Colon (tissue), 2 donors: ENCODE results near the gene AKR1D1.
"Not testable (repeated sequence)": the region's sequence is repeated elsewhere in the genome, so short reads cannot be mapped to it uniquely, and the experiment has no call there.

Experiments used
- FAIRE-seq: peaks from 2 replicates; lab custom pipeline; 2012; peaks lifted over from hg19 to GRCh38; lab: Jason Lieb, UNC
- donor health status: control.
- donor health status: control.

Gene AKR1D1

DNA sequence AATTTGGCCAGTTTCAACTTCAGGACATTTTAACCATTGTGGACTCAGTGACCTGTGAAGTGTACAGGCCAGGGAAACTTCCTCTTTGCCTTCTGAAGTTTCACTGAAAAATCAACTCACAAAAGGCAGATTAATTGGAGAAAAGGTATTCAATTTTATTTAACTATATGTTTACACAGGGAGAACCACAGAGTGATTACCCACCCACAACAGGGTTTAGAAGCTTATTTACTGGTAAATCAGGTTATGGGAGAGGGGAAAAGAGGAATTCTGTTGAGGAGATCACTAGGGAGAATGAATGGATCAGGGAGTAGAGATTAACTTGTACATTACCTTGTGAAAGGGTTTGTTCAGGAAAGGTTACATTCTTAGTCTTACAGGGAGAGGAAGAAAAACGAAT, 1.7 kb upstream of the AKR1D1 start:
- no peak for FAIRE-seq

- no peak for FAIRE-seq
These were observed 909 bp upstream of the AKR1D1 start for GRCh38 chr7:138075350-138075749.

- FAIRE-seq, result not testable (repeated sequence)
These were observed 473 bp upstream of the AKR1D1 start for GRCh38 chr7:138075786-138076185.

GRCh38 chr7:138077809-138078208, 1.6 kb downstream of the AKR1D1 start:
- no peak for FAIRE-seq

GRCh38 chr7:138079137-138079536, 2.9 kb downstream of the AKR1D1 start:
- FAIRE-seq, result no peak

DNA sequence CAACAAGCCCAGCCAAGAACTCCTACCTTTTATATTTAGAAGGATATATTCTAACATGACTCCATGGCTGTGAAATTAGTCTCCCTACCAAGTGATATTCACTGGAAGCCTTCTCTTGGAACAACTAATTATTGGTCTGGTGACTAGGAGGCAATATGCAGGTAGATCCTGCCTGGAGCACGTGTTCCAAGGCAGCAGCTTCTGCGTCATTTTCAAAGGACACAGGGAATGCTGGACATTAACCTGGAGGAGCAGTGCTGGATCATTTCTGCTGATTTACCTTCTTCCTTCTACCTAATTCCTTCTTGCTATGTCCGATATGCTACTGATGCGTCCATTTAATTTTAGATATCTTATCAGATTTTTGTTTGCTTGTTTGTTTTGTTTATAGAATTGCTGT, 5.6 kb downstream of the AKR1D1 start:
- FAIRE-seq, result no peak

GRCh38 chr7:138083859-138084258, 7.6 kb downstream of the AKR1D1 start:
- FAIRE-seq, result no peak

DNA sequence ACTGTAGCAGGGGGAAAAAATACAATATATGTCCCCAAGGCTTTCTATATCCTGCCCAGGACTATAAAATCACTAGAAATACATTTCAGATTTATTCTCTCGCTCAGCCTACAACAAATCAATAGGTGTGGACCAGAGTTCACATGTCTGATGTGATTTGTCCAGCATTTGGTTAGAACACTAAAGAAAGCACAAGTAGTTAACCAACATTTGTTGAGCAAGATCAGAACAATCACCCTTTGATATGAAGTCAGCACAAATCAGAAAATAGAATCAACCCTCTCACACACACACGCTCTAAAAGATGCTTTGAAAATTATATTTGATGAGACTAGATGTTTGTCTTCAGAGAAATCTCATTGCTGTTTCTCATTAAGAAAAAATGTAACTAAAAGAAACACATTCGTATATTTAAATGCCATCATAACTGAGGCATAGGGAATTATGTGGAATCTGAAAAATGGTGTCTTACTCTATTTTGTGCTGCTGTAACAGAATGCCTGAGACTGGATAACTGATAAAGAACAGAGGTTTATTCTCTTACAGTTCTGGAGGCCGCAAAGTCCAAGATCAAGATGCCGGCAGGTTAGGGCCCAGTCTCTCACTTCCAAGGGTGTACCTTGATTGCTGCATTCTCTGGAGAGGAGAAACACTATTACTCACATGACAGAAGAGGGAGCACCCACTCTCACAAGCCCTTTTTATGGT, 10.5 kb downstream of the AKR1D1 start:
- FAIRE-seq, result no peak

DNA sequence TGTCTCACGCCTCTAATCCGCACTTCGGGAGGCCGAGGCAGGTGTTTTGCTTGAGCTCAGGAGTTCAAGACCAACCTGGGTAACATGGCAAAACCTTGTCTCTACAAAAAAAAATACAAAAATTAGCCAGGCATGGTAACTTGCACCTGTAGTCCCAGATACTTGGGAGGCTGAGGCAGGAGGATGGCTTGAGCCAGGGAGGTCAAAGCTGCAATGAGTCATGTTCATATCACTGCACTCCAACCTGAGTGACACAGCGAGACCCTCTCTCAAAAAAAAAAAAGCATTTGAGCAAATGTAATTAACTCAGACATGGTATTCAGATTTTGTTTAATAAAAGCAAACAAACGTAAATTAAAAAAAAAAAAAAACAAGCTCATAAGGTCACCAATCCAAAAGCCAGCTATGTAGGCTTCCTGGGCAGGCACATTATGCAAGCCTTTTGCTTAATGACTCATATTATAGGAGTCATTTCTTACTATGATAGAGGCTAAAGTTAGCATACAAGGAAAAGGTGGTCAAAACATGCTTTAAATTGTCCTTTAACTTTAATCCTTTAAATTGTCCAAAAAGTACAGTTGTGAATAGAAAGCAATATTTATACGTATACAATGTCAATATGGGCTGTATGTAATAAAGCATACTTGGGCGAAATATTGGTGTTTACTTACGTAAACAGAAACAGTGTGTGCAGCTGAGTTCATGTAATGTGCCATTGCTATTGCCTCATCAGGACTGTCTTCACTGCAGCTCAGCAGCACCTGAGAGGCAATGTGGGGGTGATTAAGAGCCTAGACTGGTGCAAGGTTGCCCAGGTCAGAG, 13.0 kb downstream of the AKR1D1 start:
- FAIRE-seq, result no peak

DNA sequence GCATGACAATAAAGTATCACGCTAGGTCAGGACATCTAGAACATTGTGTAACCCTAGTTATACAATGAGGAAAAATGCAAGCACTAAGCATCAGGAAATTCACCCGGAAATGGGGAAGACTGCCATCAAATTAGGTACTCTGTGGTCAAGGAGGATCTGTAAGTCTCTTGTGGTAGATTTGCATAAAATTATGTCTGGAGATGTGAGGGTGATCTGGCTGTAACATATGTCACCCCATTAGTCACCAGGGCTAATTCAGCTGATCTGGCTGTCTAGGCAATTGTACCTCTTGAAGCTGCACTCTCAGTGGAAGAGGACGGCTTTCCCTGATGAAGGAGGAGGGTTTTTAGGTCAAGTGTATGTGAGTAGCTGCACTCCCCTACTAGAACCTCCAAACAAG, 14.8 kb downstream of the AKR1D1 start:
- FAIRE-seq, result no peak

- FAIRE-seq, result not testable (repeated sequence)
These were observed 15.6 kb downstream of the AKR1D1 start for GRCh38 chr7:138091840-138092239.

- FAIRE-seq, result no peak
These were observed 16.3 kb downstream of the AKR1D1 start for GRCh38 chr7:138092486-138093028.

GRCh38 chr7:138095972-138096935, 20.0 kb downstream of the AKR1D1 start:
- no peak for FAIRE-seq

DNA sequence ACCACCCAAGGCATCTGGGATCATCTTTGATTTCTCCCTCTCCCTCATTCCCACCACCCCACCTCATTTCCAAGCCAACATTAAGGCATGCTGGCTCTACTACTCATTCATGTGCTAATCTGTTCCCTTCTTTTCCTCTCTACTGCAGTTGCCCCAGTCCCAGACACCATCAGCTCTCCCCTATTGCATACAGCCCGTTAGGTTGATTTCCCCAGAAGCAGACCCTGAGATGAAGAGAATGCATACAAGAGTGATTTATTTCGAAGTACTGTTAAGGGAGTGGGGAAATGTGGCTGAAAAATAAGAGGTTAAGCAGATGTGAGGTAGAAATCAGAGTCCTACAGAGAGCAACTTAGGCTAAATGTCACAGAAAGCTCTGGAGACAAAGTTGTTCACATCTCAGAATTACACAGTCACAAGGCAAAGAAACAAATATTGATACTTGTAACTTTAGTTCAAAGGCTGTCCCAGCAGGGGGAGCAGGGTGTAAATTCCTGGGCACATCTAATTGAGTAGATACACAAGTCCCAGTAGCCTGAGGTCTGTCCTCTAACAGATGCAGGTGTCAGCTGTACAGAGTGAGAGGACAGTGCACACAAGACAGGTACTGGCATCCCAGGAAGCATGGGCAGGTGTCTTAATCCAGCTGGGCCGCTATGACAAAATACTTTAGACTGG, 20.9 kb downstream of the AKR1D1 start:
- no peak for FAIRE-seq

DNA sequence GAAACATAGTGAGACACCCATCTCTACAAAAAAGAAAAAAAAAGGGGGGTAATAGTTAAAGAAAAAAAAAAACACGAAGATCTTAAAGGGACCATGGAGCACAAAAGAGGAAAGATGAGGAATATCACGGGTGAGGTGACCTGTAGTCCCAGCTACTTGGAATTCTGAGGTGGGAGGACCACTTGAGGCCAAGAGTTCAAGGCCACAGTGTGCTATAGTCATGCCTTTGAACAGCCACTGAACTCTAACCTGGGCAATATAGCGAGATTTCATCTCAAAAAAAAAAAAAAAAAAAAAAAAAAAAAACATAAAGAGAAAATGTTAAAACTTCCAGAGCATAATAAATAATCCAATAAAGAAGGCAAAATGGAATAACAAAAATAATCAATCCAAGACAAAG, 23.6 kb downstream of the AKR1D1 start:
- FAIRE-seq, result no peak

DNA sequence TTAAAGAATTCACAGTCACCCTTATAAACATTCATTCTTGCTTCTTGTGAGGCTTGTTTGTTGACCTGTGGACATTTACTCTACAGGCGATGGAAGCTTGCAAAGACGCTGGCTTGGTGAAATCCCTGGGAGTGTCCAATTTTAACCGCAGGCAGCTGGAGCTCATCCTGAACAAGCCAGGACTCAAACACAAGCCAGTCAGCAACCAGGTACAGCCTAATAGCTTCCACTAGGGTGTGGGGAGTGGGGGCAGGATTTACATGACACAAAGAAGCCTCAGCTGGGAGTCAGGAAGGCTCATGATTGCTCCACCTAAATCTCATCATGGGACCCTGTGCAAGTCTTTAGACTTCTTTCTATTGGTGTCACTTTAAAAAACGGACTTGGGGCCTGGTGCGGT, 29.0 kb downstream of the AKR1D1 start:
- FAIRE-seq, result no peak

GRCh38 chr7:138115047-138115446, 38.8 kb downstream of the AKR1D1 start:
- FAIRE-seq, result no peak

GRCh38 chr7:138116141-138116540, 39.9 kb downstream of the AKR1D1 start:
- no peak for FAIRE-seq

DNA sequence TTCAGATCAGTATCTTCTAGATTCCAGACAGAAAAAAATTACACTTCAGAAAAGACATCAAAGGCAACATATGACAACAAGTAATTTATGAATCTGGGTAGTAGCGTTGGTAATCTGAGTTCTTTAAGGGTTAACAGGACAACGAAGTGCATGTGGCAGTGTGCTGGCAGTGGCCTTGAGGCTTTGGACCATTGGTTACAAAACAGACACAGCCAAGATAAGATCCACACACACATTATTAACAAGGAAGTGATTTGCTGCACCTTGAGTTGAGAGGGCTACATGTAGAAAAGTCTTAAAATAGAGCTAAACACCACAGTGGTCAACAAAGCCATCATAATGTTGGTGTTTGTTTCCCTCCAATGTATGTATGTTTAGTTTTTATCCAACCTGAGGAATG, 40.6 kb downstream of the AKR1D1 start:
- FAIRE-seq, result no peak

GRCh38 chr7:138120140-138120827, 44.0 kb downstream of the AKR1D1 start:
- FAIRE-seq, result no peak

DNA sequence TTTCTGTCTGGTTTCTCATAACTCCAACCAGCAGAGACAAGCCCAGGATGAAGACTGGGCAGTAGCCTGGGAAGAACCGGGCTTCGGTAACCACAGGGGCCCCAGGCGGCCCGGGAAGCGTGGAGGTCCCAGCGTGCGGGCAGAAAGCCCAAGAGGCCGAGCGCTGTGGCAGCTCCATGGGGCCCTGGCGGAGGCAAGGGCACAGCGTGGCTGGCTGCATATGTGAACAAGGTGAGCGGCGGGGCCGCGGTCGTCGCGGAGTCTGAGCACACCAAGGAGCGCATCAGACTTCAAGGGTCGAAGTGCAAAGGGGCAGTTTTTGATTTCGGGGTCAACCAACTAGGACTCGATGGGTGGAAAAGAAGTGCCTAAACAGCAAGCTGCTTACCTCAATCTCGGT, 45.9 kb downstream of the AKR1D1 start:
- no peak for FAIRE-seq
